ENCODE measurements around the gene TOMM20L.

GRCh38 chr14:58367296-58367695 is 28.4 kb upstream of the TOMM20L start:
- TF ChIP-seq GATA2 (IDR thresholded peaks at IDR 0.05; ENCODE audit: low read depth, low read length): no peak
- no peak for TF ChIP-seq GATA3 (IDR thresholded peaks at IDR 0.05; ENCODE audit: low read depth, low read length)
